HT-29 (cell line): ENCODE data around the gene ESYT2. TPM values are rescaled to one million over a fixed set of nuclear protein-coding genes. Genes with fewer than 3 reads are reported as not detected.

Experiments
- DNase-seq: peaks from one replicate; pipeline ENCODE4 v3.0.0-alpha.2; 2015; ENCODE audit warnings: low spot score
- total RNA-seq: library from RNA; depleted of rRNA; stranded (reverse); fragments of >200 nt; shearing (Covaris generic); gene quantifications from 2 replicates; pipeline ENCODE4 v1.2.3, GENCODE V29; 2014

Gene ESYT2
- total RNA-seq, 1 experiment from 2014 or later = 76.4 TPM

DNA sequence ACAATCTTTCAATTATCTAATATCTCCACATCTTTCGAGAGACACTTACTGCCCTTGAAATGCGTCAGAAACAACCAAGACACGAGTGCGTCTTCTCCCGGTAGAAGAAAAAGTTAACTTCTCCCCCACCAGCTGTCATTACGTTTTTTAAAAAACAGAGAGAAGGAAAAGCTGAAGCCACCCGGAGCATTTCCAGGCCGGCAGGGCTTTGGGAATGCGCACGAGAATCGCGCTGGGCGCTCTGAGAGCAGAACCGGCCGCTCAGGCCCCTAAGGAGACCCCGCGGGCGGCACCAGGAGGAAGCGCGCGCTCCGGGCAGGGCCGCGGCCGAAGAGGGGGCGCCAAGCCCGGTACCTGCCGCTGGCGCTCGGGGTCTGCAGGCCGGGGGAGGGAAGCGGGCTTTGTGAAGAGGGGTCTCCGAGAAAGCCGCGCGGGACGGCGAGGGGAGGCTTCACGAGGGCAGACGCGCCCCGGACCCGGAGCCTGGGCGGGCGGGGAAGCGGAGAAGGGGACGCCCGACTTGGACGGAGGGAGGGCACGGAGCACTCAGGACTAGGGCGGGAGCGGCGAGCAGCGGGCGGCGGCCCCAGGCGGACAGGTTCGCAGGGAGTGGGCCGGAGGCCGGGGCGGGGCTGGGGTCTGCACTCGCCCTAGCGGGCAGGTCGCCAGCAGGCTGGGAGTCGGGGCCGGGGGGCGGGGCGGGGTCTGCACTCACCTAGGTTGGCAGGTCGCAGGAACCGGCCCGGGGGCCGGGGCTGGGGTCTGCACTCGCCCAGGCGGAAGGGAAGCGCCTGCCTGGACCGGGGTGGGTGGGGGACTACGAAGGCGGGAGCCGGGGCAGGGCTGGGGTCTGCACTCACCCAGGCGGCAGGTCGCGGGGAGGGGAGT is 932 bp downstream of the ESYT2 start:
- DNase-seq = peak; percentile 47

DNA sequence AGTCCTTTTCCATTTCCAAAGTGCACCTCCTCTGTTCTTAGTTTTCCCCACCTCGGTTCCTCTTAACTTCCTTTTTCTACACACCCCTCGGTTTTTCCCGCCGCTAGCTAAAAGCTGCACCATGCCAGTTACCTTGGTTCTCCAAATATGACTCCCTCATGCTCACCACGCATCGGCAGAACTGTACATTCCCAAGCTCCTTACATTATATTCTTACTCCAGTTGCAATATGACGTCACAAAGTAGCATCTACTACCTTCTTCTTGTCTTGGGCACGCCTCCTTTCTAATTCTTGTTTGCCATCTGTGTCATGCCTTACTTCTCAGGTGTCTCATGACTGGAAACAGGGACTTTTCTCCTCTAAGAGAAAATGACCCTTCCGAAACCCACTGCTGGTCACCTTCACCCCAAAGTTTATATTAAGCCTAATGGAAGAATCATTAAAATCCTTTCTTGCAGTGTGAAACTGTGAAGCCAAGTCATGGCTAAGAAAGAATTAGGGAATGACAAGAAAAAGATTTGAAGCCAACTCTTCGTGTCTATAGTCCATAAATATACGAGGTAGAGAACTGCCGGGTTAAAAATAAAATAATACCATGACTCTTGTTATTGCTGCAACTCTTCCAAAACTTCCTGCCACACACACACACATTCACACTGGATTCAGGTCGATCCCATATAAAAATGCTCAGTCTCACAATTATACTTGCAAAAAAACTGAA is 1.7 kb downstream of the ESYT2 start:
- DNase-seq = peak; percentile 69

GRCh38 chr7:158825628-158826289 is 3.5 kb downstream of the ESYT2 start:
- DNase-seq = peak; percentile 43

GRCh38 chr7:158824028-158824427 is 5.3 kb downstream of the ESYT2 start:
- DNase-seq = no peak

GRCh38 chr7:158821171-158822031 is 7.9 kb downstream of the ESYT2 start:
- DNase-seq = peak; percentile 90

DNA sequence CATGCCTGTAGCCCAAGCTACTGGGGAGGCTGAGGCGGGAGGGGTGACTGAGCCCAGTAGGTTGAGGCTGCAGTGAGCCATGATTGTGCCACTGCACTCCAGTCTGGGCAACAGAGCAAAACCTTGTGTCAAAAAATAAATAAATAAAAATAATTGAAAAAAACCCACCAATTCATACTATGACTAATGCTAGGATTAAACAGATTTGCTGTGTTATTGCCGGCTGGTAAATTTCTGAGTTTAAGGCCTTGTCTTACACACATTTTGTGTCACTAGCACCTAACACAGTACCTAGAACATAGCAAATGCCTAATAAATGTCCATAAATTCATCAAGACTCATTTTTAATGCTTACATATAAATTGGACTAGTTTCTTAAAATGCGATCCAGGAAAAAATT is 8.7 kb downstream of the ESYT2 start:
- DNase-seq = no peak

DNA sequence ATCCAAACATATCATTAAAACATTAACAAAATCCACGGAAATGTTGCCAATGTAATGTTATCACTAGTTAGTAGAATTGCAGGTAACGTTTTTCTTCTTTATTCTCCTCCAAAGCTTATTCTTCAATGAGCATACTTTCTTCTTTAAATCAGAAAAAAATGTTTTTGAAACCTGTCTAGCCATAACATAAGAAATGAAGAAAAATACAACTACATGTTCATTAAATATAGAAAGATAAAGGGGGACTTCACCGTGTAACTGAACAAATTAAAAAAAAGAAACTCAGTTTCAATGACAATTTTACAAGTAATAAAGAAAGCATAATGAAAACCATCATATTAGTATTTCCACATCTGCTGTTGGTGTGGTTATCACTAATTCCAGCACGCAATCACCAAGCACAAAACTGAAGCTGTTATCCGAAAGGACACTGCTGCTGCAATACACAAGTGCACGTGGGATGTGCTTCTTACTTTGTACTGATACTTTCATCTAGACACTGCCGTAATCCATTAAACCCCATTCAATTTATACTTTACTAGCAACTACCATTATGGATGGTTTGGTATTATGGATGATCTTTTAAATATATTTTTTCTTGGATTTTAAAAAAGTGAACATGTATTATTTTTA is 9.6 kb downstream of the ESYT2 start:
- peak; percentile 63 for DNase-seq

- peak; percentile 98 for DNase-seq
Observed at GRCh38 chr7:158818325-158819213, 10.7 kb downstream of the ESYT2 start.

- DNase-seq = peak; percentile 89
Observed at GRCh38 chr7:158816995-158817394, 12.3 kb downstream of the ESYT2 start.

- DNase-seq = no peak
Observed at GRCh38 chr7:158816271-158816670, 13.0 kb downstream of the ESYT2 start.

DNA sequence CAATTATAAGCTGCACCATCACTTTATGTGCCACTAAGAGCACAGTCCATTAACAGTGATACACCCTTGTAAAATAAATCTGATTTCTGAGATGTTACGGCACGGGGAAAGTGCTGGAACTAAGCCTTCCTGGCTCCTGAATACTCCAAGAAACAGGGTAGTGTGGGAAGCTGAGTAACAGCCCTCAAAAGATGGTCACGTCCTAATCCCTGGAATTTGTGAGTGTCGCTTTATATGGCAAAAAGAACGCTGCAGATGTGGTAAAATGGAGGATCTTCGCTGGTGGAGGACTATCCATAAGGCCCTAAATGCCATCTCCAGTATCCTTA is 13.5 kb downstream of the ESYT2 start:
- no peak for DNase-seq

- DNase-seq = no peak
Observed at GRCh38 chr7:158815083-158815799, 14.1 kb downstream of the ESYT2 start.

DNA sequence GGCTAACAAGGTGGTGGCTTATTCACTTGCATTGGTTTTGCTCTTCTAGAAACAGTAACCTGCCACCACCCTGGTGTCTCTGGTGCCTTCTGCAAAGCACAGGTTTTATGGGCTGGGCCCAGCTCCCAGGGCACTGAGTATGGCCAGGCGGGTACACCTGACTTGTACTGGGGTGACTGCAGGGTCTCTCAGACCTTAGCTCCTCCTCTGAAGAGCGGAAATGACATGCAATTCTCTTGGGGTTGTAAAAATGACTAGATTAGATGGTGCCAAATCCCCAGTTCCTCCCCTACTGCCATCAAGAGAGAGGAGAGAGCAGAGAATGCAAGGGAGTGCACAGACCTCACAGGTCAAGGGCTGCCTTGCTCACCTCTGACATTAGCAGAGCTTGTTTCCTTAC is 14.7 kb downstream of the ESYT2 start:
- DNase-seq = no peak

DNA sequence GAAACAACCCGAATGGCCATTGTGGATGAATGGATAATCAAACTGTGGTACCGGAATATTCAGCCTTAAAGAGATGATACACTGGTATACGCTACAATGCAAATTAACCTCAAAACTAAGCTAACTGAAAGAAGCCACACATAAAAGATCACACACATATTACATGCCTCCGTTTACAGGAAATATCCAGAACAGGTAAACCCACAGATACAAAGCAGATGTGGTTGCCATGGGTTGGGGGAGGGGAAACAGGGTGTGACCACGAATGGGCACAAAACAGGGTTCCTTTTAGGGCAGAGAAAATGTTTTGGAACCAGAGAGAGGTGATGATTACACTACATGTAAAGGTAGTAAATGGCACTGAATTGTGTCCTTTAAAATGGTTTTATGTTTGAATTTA is 16.6 kb downstream of the ESYT2 start:
- DNase-seq = no peak

GRCh38 chr7:158811894-158812293 is 17.4 kb downstream of the ESYT2 start:
- no peak for DNase-seq

DNA sequence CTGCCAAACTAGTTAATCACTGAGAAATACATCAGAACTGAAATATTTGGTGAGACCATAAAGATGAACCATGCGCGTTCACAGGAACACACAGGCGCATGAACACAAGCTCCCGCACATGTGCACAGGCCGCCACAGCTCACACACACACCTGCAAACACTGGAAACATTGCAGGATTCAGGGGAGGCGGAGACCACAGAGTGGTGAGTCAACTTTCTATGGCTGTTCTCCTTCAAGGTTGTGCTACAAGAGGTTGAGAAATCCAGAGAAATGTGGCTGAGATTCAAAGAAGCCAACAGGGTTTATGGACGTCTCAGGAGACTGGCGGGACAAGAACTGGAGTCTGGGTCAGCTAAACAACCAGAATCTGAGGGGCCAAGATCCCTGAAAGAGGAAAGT is 17.8 kb downstream of the ESYT2 start:
- DNase-seq = peak; percentile 54

DNA sequence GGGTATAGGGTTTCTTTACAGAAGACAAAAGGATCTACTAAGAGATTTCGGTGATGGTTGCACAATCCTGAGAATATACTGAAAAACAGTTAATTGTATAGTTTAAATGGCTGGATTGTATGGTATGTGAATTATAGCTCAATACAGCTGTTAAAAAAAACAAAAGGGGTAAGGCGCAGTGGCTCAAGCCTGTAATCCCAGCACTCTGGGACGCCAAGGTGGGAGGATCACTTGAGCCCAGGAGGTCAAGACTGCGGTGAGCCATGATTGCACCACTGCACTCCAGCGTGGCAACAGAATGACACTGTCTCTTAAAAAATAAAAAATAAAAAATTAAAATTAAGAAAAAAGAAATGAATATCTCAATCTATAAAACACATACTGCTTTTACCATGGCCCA is 18.5 kb downstream of the ESYT2 start:
- no peak for DNase-seq

DNA sequence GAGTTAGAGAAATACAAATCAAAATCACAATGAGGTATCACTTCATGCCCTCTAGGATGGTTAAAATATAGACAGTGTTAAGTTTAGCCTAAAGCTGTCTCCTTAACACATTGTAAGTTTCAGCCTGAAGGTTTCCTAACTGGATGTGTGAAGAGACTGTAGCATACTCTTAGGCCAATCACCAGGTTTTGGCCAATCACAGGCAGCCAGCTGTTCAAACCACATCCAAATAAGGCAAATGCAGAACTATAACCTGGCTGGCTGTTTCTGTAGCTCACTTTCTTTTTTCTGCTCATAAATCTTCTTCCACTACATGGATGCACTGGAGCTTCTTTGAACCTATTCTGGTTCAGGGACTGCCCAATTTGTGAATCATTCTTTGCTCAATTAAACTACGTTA is 19.7 kb downstream of the ESYT2 start:
- no peak for DNase-seq

GRCh38 chr7:158808126-158808525 is 21.2 kb downstream of the ESYT2 start:
- no peak for DNase-seq
